T1000 (cell line): Measurements from ENCODE around the gene TRAF3IP3.
"Not testable (repeated sequence)": the region's sequence is repeated elsewhere in the genome, so short reads cannot be mapped to it uniquely, and the experiment has no call there.

Experiments used
- DNase-seq: peaks from one replicate; lab custom pipeline; 2025; ENCODE audit warnings: mixed read lengths; lab: John Stamatoyannopoulos, UW

Gene TRAF3IP3

DNA sequence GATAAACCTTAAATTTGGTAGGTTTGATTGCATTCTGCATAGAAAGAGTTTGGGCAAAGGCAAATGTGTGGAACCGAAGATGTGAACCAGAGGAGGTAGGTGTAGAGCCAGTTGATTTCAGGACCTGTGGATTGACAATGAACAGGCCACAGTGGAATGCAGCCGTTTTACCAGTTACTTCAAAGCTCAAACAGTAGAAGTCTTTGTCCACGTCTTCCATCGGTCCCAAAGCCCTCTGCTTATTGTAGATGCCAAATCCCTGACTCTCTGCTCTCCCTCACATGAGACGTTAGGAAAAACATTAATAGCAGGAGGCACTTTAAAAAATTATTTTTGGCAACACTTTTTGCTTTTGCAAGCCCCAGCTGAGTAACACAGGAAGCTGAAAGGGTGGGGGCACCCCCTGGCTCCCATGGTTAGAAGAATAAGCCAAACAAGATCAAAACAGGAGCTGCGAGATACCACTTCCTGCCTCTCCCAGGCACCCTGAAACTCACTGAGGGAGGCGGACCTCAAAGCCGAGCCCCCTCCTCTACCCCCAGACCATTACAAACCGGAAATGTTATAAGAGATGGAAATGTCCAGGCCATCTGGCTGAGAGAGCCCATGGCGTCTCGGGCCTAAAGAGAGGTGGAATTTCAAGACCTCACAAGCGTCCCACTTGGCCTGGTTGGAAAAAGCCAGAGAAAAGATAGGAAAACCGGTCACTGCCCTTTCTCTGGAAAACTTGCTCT, 13.5 kb downstream of the TRAF3IP3 start:
- peak; percentile 20 for DNase-seq

DNA sequence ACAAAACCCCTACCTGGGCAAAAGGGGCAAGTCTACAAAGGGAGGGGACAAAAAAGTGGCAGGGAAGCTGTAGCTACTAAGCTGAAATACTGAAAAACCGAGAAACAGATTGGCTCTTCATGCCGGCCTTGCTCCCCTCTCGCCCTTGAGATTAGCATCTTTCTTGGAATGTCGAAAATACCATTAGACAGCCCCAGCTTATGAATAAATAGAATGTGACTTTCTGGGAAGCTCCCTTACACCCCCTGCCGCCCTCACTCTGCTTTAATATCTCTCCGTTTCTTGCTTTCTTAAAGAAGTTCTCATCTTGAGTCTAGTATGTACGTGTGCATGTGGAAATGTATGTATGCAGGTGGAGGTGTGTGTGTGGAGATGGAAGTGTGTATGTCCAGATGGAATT, 14.1 kb downstream of the TRAF3IP3 start:
- DNase-seq: no peak

DNA sequence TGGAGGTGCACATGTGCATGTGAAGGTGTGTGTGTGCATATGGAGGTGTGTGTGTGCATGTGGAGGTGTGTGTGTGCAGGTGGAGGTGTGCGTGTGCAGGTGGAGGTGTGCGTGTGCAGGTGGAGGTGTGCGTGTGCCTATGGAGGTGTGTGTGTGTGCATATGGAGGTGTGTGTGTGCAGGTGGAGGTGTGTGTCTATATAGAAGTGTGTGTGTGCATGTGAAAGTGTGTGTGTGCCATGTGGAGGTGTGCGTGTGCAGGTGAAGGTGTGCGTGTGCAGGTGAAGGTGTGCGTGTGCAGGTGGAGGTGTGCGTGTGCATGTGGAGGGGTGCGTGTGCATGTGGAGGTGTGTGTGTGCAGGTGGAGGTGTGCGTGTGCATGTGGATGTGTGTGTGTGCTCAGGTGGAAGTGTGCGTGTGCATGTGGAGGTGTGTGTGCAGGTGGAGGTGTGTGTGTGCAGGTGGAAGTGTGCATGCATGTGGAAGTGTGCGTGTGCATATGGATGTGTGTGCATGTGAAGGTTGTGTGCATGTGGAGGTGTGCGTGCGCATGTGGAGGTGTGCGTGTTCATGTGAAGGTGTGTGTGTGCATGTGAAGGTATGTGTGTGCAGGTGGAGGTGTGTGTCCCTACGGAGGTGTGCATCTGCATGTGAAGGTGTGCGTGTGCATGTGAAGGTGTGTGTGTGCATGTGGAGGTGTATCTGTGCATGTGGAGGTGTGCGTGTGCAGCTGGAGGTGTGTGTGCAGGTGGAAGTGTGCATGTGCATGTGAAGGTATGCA, 15.0 kb downstream of the TRAF3IP3 start:
- DNase-seq: no peak

DNA sequence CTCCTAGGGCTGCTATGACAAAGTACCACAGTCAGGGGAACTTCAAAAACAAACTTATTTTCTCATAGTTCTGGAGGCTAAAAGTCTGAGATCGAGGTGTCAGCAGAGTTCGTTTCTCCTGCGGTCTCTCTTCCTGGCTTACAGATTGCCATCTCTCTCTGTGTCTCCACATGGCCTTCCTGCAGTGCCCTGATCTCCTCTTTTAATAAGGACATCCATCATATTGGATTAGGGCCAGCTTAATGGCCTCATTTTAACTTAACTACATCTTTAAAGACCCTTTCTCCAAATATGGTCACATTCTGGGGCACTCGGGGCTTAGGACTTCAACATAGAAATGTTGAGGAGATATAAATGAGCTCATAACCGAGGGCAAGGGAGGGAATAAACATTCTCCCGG, 16.3 kb downstream of the TRAF3IP3 start:
- DNase-seq: no peak

DNA sequence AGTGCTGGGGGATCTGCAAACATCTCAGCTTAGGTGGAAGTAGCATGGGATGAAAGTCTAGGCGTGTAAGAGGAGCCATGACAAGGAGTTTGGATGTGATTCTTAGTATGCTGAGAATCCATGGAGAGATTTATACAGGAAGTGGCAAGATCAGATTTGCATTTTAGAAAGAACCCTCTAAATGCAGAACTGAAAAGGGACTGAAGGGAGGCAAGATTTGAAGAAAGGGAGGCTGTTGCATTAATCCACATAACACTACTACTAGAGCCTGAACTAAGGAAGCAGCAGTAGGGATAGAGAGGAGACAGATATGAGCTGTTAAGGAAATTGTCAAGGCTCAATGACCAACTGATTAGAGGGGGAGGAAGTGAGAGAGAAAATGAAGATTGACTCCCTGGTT, 18.7 kb downstream of the TRAF3IP3 start:
- DNase-seq: no peak

DNA sequence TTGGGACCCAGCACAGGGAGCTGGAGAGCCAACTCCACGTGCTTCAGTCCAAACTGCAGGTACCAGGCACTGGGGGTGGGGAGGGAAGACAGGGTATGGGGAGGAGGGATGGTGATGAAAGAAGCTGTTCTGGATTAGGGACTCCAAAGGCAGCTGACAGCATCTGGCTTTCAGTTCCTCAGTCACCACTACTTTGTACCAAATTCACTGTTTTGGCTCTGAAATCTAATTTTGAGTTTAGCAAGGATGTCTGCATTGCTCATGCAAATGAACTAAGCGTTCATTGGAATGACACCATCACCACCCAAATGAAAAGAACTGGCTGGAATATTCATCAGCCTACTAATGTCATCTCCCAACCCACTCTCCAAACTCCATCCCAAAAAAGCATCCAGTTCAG, 19.8 kb downstream of the TRAF3IP3 start:
- no peak for DNase-seq

DNA sequence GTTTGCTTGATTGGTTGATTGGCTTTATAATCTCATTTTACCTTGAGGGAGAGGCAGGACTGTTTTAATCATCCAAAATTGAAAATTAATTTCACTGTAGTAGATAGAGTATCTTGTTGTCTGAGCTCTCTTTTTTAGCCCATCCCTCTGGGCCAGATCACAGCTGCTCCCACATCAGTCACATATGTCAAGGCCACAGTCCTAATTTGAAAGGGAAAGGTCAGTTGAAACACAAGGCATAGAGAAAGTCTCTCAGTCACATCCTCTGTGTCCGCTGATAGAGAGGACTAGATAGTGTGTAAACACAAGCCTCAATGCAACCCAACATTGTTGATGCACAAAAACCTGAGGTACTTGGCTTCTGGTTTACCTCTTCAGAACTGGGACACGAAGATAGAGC, 21.7 kb downstream of the TRAF3IP3 start:
- DNase-seq: no peak

DNA sequence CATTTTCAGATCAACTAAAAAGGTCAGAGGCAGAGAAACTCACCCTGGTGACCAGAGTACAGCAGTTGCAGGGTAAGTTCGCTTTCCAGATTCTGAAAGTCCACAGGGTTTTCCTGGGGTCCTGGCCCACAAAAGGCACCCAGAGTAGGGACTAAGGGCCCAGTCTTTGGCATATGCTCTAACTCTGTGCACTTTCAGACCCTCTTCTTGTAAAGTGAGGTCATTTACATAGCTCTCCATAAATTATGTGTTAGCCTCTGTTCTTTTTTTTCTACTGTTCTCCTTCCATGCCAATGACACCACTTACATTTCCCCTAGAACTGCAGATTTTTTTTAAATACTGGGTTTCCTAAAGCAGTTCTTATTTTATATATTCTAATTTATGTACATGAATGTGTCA, 22.2 kb downstream of the TRAF3IP3 start:
- no peak for DNase-seq

DNA sequence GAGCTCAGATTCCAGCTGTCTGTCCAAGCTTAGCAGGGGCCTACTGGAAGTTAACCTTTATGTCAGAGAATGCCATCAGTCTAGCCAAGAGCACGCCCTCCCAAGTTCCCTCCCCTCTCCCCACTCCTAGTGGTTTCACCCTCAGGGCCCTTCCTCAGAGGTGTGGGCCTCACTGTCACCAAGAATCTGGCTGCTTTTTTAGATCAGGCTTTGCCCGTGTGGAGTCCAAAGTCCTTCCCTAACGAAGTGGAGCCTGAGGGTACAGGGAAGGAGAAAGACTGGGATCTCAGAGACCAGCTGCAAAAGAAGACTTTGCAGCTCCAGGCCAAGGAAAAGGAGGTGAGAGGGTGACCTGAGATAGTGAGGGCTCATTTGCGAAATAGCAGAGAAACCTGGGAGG, 24.4 kb downstream of the TRAF3IP3 start:
- no peak for DNase-seq

DNA sequence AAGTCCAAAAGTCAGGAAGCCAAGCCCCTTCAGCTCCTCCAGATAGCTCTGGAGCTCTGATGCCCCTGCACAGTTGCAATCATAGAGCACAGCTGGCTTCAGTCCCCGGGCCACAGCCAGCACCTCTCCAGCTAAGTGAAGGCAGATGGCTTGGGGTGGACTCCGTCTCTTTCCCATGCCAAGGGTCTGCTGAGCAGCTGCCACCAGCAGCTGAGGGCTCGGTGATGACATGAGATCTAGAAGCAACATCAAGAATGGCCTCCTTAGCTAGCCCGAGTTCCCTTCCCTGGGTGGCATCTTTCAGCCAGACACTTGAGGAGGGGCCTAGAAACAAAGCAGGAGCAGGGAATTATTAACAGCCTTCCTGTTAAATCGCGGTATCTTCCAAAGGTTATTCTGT, 27.5 kb downstream of the TRAF3IP3 start:
- DNase-seq: no peak

DNA sequence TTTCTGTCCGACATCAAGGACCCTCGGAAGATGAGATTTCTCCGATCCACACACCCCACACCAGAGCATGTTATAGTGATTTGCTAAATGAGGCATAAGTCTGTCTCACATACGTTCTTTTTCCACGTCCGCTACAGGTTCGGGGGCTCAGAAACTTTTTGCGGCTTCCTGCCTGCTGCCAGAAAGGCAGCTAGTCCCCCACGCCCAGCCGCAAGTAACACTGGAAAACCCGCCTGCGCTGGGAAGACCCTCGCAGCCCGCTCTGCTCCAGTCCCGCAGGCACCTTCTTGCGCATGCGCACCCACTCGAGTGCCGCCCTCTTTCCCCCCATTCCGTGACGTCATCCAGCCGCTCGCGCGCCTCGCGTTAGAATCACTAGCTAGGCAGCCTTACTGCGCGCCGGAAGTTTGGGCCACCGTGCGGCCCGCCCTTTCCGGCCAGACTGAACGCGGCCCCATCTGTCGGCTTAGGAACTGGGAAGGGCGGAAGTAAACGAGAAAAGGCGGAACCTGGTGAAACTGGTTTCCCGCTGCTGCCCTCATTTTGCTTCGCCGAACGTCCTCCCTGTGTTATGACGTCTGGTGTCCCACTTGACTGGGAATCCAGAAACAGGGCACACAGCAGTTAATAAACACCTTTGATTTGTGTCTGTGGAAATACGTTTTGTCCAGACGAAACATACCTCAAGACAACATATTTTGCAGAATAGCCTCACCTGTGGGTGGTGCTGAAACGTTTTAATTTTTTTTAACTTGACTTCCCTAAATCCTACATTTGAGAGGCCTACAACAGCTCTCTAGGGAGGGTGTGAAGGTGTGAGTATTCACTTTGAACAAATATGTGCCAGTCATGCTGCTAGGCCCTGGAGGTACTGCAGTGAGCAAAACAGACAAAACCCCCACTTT, 28.7 kb downstream of the TRAF3IP3 start, which contains the start of gene C1orf74:
Gene C1orf74 (minus strand): TSS at position 295 of the 905 bp plus-strand sequence. CDS start 925 bp downstream, outside the sequence.
- DNase-seq: peak; percentile 98

DNA sequence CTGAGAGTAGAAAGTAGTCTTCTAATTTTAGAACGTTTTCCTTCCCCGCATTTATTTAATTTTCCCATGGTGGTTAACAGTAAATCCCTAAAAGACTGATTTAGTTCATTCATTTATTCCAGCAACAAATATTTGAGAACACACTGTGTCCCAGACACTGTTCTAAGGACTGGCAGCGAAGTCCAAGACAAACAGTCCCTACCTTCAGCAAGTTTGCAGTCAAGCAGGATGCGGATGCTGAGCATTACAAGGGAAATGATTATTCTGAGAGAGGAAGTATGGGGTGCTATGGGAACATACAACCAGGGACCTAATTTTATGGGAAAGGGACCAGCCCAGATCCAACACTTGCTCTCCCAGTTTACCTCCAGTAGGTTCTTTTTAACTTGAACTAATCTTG, 29.7 kb downstream of the TRAF3IP3 start:
- no peak for DNase-seq

DNA sequence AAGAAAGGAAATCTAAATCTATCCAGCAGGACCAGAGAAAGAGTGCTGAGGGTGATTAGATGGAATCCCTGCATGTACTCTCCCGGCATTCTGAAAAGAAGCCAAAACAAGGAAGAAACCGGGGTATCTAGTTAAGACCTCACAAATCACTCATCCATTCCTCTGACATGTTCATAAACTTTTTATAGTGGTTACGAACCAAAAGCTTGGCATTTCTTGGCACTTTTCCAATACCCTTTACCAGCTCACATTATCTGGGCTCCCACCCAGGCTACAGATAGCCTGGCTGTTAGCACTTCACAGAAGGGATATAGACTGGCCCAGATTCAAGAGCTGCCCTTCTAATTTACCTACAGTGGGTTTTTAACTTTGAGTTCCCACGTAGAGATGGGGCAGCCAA, 30.3 kb downstream of the TRAF3IP3 start:
- no peak for DNase-seq

DNA sequence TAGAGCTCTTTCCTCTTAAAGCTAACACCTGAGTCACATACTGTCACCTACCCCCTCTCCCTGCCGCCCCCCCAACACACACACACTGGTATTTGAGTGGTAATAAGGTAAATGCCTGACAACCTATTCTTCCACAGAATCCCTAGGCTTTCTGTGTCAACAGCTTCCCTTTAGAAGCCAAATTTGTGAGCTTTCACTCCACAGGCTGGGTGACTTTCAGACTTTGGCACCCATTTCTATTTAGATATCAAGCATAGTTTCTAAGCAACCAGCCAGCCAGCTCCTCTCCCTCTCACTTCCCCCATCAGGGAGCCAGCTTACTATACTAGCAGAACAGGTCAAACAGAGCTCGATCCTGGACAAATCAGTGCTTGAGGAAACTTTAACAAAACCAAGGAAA, 31.7 kb downstream of the TRAF3IP3 start:
- no peak for DNase-seq

DNA sequence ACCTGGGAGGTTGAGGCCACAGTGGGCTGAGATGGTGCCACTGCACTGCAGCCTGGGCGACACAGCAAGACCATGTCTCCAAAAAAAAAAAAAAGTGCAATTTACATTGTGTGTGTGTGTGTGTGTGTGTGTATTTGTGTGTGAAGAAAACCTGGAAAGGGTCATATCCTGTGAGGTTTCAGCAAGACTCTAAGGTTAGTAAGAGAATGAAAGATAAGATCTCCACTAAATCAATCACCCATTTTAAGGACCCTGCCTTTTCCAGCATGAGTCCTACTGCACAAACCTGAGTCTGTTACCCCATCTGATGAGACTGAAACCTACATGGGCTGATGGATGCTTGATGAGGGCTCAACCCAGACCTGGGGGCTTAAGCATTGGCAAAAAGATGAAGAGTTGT, 33.4 kb downstream of the TRAF3IP3 start:
- DNase-seq: no peak

DNA sequence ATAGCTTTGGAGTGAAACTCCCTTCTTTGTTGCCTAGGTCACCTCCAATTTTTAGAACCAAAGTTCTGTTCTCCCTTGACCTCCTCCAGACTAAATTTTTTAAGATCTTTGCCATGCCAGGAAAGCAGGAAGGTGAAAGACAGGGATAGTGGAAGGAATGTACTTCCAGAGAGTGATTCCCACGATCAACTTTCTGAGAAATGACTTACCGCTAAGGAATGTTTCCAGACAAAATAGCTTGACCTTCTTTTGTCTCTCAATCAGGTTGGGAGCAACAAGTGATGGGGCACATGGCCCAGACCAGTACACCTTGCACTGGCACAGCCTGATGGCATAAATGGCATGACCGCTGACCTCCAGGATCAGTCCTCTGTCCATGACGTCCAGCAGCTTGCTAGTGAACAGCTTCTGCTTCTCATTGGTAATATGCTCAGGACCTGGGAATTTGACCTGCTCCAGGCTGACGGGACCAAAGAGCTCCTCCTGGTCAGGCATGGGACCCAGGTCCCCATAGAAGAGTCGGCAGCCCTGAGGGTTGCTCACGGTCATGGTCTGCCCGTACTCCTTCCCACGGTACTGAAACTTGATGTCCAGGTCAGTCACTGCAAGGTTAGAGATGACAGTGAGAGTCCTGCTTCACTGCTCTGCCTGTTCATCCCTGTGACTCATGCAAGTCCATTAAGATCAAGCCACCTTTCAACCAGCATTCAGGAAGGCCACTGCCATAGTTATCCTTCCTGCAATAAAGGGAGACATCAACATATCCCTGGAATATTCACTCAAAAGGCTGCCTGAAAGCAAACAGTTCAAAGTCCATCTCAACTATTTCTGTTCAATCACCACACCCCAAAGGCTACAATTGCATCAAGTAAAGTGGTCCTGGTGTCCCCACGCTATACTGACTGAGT, 34.7 kb downstream of the TRAF3IP3 start:
- DNase-seq: no peak

DNA sequence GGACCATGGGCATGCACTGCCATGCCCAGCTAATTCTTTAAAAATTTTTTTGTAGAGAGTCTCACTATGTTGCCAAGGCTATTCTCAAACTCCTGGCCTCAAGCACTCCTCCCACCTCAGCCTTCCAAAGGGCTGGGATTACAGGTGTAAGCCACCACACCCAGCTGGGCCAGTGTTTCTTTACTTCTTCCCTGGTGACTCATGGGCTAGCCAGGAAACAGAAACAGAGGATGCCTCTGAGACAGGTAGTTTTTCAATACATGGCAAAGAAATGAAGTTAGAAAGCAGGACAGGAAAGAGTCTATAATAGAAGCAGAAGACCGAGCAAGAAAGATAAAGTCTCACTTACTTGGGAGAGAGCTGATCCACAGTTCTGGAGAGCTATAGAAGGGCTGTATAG, 36.1 kb downstream of the TRAF3IP3 start:
- DNase-seq: no peak

DNA sequence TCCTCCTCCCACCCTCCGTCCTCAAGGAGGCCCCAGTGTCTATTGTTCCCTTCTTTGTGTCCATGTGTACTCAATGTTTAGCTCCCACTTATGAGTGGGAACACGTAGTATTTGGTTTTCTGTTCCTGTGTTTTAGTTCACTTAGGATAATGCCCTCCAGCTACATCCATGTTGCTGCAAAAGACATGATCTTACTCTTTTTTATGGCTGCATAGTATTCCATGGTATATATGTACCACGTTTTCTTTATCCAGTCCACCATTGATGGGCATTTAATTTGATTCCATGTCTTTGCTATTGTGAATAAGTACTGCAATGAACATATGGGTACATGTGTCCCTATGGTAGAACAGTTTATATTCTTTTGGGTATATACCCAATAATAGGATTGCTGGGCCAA, 37.9 kb downstream of the TRAF3IP3 start:
- DNase-seq: not testable (repeated sequence)

DNA sequence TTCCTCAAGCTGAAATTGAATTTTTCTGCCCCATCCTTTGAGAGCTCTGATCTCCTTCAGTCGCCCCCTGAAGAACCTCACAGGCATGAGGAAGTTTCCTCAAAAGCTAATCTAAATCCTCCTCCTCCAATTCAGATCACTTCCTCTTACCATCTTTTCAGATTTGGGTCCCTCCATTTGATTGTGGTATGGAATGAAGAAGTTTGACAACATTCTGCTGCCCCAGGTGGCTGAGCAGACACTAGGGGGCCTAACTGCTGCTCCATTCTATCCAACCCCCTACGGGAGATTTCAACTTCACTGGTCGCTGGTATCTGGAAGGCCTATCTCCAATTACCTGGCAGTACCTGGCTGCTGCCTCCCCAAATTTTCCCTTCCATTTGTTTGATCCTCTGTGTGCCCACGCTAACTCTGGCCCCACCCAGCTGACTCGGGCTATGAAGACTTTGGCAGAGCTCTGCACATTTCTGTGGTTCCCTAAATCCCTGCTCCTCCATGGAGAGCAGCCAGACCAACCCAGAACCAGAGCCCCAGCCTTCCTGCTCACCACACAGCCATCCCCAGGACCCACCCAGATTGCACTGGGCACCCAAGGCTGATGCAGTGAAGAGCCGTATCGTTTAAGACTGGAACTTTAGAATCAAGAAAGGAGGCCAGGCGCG, 42.3 kb downstream of the TRAF3IP3 start:
- DNase-seq: no peak

DNA sequence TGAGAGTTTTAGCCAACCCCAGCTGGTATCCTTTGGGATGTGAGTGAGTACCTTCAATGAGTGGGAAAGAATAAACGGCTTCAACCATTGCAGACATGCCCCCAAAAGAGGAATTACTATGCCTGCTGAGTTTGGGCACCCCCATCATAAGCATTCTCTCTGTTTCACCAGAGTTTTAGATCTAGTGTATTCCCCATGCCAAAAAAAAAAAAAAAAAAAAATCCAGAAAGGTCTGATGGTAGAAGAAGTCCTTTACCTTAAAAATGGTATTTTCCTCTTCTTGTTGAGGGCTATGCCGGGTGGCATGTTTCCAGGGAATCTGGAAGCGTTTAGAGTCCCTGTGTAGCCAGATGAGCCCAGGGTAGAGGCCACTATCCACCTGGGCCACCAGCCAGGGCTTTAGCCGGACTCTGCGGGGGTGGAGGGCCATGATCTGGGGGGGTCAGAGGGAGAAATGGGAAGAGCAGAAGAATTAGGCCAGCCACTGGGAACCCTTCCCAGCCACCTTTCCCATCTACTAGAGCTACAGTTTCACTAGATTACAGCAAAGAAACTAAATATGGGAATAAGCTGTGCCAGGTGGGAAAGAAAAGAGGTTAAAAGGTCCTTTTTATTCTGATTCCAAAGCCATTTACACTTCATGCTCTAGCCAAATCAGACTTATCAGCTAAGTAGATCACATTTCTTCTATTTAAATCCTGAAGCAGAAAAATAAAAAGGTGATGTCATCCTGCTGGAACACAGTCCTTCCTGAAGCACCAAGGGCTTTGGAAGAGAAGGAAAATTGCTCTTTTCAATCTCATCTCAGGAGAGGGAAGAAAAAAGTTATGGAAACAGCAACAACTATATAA, 45.4 kb downstream of the TRAF3IP3 start:
- no peak for DNase-seq
